Ishikawa (cell line): ENCODE measurements around the gene MACROD2.

Experiments used
- CEBPB ChIP-seq: IDR thresholded peaks from 2 replicates; pipeline ENCODE4 v1.6.1; 2012
- CREB1 ChIP-seq: IDR thresholded peaks from 2 replicates; pipeline ENCODE4 v1.6.1; 2012; ENCODE audit warnings: low read depth
- EGR1 ChIP-seq: IDR thresholded peaks from 2 replicates; pipeline ENCODE4 v1.6.1; 2012
- EP300 ChIP-seq: IDR thresholded peaks from 2 replicates; pipeline ENCODE4 v1.6.1; 2012; ENCODE audit warnings: borderline replicate concordance
- FOXM1 ChIP-seq: IDR thresholded peaks from 2 replicates; pipeline ENCODE4 v1.6.1; 2012; ENCODE audit warnings: low read depth, borderline replicate concordance
- NFIC ChIP-seq: IDR thresholded peaks from 2 replicates; pipeline ENCODE4 v1.6.1; 2012
- RAD21 ChIP-seq: IDR thresholded peaks from 2 replicates; pipeline ENCODE4 v1.6.1; 2012; ENCODE audit warnings: low read depth
- TAF1 ChIP-seq: IDR thresholded peaks from 2 replicates; pipeline ENCODE4 v1.6.1; 2012; ENCODE audit warnings: low read depth, mild to moderate bottlenecking
- TCF12 ChIP-seq: IDR thresholded peaks from 2 replicates; pipeline ENCODE4 v1.6.1; 2012; ENCODE audit warnings: low read depth
- TEAD4 ChIP-seq: IDR thresholded peaks from 2 replicates; pipeline ENCODE4 v1.6.1; 2012
- YY1 ChIP-seq: IDR thresholded peaks from 2 replicates; pipeline ENCODE4 v1.6.1; 2012; ENCODE audit warnings: low read depth
- ZBTB7A ChIP-seq: IDR thresholded peaks from 2 replicates; pipeline ENCODE4 v1.6.1; 2012; ENCODE audit warnings: low read depth
- TF ChIP-seq, protein P1 (sequence below): IDR thresholded peaks from 2 replicates; pipeline ENCODE4 v1.6.1; 2012
- TF ChIP-seq, protein P2 (sequence below): IDR thresholded peaks from 2 replicates; pipeline ENCODE4 v1.6.1; 2012
- TF ChIP-seq, protein P3 (sequence below): IDR thresholded peaks from 2 replicates; pipeline ENCODE4 v1.6.1; 2012; ENCODE audit warnings: low read depth, mild to moderate bottlenecking

Gene MACROD2

DNA sequence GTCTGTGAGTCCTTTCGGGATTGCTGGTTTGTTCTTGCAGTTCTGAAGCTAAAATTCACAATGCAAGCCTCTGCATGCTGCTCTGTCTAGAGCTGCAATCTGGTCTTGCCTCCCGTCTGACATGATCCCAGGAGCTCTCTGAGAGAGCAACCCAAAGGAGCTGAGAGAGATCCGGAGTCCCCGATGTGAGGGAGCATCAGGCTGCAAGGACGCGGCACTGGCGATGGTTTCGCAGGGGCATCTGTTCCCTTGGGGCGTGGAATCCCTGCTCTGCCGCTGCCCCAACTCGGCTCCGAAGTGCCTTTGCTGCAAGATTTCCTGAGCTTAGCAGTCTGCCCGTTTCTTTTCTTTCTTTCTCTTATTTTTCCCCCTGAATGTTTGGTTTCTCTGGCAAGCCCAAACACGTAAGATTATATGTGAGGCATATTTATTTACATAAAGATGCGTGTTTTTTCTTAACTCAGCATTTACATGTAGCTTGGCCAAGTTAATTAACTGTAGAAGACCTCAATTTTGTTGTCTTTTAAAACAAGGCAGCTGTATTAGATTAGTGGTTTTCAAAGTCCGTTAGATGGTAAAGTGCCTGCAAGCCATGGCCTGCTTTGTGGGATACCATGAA, 1704.9 kb downstream of the MACROD2 start:
- TF ChIP-seq, protein P1, sequence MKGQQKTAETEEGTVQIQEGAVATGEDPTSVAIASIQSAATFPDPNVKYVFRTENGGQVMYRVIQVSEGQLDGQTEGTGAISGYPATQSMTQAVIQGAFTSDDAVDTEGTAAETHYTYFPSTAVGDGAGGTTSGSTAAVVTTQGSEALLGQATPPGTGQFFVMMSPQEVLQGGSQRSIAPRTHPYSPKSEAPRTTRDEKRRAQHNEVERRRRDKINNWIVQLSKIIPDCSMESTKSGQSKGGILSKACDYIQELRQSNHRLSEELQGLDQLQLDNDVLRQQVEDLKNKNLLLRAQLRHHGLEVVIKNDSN = no peak
- no peak for TF ChIP-seq TCF12
- no peak for TF ChIP-seq FOXM1
- no peak for TF ChIP-seq TEAD4
- TF ChIP-seq CREB1 = no peak
- no peak for TF ChIP-seq RAD21
- TF ChIP-seq, protein P2, sequence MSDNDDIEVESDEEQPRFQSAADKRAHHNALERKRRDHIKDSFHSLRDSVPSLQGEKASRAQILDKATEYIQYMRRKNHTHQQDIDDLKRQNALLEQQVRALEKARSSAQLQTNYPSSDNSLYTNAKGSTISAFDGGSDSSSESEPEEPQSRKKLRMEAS = no peak
- TF ChIP-seq CEBPB = no peak
- TF ChIP-seq YY1 = no peak
- TF ChIP-seq, protein P3, sequence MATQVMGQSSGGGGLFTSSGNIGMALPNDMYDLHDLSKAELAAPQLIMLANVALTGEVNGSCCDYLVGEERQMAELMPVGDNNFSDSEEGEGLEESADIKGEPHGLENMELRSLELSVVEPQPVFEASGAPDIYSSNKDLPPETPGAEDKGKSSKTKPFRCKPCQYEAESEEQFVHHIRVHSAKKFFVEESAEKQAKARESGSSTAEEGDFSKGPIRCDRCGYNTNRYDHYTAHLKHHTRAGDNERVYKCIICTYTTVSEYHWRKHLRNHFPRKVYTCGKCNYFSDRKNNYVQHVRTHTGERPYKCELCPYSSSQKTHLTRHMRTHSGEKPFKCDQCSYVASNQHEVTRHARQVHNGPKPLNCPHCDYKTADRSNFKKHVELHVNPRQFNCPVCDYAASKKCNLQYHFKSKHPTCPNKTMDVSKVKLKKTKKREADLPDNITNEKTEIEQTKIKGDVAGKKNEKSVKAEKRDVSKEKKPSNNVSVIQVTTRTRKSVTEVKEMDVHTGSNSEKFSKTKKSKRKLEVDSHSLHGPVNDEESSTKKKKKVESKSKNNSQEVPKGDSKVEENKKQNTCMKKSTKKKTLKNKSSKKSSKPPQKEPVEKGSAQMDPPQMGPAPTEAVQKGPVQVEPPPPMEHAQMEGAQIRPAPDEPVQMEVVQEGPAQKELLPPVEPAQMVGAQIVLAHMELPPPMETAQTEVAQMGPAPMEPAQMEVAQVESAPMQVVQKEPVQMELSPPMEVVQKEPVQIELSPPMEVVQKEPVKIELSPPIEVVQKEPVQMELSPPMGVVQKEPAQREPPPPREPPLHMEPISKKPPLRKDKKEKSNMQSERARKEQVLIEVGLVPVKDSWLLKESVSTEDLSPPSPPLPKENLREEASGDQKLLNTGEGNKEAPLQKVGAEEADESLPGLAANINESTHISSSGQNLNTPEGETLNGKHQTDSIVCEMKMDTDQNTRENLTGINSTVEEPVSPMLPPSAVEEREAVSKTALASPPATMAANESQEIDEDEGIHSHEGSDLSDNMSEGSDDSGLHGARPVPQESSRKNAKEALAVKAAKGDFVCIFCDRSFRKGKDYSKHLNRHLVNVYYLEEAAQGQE = no peak
- TF ChIP-seq EP300 = no peak
- no peak for TF ChIP-seq EGR1
- no peak for TF ChIP-seq TAF1
- TF ChIP-seq NFIC = no peak

DNA sequence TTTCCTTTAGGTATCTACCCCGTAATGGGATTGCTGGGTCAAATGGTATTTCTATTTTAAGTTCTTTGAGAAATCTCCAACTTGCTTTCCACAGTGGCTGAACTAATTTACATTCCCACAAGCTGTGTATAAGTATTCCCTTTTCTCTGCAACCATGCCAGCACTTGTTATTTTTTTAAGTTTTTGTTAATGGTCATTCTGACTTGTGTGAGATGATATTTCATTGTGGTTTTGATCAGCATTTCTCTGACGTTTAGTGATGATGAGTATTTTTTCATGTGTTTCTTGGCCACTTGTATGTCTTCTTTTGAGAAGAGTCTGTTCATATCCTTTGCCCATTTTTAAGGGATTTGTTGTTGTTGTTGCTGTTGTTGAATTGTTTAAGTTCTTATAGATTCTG, 1706.8 kb downstream of the MACROD2 start:
- TF ChIP-seq TEAD4 (no peak), RAD21 (no peak), CREB1 (no peak), EP300 (no peak), CEBPB (no peak), TAF1 (no peak), FOXM1 (no peak), EGR1 (no peak), ZBTB7A (no peak), NFIC (no peak), YY1 (no peak)
- TF ChIP-seq, protein P2 = no peak
- TF ChIP-seq, protein P3 = no peak

DNA sequence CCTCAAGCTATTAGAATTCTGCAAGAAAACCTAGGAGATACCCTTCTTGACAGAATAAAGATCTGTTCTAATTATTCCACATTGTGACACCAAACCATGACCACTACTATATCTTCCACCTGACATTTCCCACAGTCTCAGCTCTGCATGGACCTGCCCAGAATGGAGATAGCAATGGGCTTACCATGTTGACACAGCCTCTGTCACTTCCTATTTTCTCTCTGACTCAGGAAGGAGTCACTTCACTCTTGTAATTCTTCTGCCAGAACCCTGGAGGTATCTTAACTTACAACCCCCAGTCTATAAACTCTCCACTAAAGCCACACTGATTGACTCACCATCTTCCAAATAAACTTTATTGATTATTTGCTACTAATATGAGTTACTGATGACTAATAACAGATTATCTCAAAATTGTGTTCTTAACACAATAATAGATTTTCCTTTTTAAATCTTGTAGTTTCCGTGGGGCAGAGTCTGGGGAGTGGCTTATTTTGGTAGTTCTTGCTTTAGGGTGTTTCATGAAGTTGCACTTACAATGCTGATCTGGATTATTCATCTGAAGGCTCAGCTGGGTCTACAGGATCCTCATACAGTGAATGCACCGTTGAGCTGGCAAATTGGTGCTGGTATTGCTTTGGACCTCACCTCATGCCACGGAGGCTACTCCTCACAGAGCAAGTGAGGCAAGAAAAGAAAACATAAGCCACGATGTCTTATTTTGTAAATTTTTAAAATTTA, 1708.0 kb downstream of the MACROD2 start:
- TF ChIP-seq EGR1 (no peak), NFIC (no peak), RAD21 (no peak), TAF1 (no peak), FOXM1 (no peak), CEBPB (no peak), ZBTB7A (no peak), TCF12 (no peak), TEAD4 (no peak), CREB1 (no peak), EP300 (no peak), YY1 (no peak)
- TF ChIP-seq, protein P1 = no peak
- TF ChIP-seq, protein P3 = no peak
- TF ChIP-seq, protein P2 = no peak

DNA sequence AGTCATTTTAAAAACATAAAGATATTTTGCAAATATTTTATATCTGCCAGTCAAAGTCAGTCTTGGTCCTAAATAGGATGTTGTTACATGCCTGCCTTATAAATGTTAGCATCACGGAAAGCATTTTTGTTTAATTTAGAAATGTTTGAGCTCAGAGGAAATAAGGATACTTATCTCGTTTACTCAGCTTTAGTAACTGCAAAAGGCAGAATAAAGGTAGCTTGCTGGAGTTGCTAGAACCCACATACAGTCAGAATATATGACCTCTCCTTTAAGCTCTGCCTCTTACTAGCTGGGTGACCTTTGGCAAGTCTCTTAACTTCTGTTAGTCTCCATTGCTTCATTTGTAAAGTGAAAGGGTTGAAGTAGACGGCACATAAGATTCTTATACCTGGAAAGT, 1710.7 kb downstream of the MACROD2 start:
- TF ChIP-seq TAF1 (no peak), YY1 (no peak), EP300 (no peak), EGR1 (no peak), NFIC (no peak), ZBTB7A (no peak), TEAD4 (no peak)
- TF ChIP-seq, protein P1 = no peak
- TF ChIP-seq, protein P2 = no peak
- TF ChIP-seq, protein P3 = no peak
